IPS-NIHi7 (cell line): ENCODE data around the gene ZSWIM6.

Experiments
- DNase-seq: peaks from one replicate; pipeline ENCODE4 v3.0.0; 2012; ENCODE audit warnings: mixed read lengths; ENCODE audit errors: extremely low spot score

The ZSWIM6 gene

DNA sequence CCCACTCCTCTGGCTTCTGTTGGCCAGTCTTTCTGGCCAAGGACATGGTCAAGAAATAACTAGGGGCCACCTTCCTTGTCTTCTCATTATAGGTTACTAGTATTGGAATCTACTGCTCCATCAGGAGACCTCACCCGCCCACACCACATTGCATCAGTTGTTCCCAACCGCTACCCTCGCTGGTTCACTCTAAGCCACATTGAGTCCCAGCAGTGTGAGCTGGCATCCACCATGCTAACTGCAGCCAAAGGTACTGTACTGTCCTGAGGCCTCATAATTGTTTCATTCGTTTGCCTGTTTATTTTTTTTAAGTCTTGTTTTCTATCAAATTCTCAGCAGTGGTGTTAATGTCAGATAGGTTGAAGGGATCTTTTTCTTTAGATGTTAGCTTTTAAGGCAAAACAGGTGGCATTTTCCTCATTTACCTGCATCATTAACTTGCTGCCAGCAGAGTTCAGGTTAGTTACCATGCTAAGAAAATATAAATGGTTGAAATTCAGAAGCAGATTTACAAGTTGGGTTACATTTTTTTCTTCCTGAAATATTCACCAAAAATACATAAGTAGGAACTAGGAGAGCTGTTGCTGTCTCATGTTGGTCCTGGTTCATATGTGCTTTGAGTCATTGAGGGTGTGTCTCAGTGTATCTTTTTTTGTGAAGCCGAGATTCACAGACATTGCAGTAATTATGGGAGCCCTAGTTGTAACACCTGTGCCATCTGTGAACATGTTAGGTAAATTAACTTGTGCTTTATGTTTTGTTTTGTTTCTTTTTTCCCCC lies 206.9 kb downstream of the ZSWIM6 start:
- DNase-seq, result no peak

GRCh38 chr5:61549530-61549929 lies 217.5 kb downstream of the ZSWIM6 start:
- no peak for DNase-seq

DNA sequence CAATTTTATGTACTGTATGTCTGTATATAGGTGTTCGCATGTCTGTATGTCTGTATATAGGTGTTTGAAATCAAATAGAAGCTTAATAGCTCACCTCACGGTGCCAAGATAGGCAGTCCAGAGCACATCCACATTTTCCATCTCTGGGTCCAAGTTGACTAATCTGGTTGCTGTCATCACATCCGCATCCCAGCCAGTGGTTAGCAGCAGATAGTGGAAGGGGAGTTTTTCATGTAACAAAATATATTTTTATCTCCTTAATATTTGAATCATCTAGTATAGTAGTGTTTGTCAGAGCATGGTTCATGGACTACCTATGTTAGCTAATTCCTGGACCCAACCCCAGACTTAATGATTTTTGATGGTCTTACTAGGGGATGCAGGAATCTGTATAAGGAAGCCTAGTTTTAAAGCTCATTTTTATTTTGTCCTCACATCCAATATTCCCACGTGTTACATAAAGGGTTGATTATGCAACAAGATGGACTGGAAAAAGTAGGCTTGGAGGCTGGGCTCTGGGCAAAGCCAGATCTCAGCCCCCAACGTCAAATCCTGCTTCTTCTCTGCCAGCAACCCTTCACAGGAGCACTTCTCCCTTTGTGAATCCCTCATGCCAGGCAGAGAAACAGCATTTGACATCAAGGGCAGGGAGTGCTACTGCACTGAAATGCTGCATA lies 219.7 kb downstream of the ZSWIM6 start:
- no peak for DNase-seq

GRCh38 chr5:61559146-61559545 lies 227.1 kb downstream of the ZSWIM6 start:
- DNase-seq, result no peak

DNA sequence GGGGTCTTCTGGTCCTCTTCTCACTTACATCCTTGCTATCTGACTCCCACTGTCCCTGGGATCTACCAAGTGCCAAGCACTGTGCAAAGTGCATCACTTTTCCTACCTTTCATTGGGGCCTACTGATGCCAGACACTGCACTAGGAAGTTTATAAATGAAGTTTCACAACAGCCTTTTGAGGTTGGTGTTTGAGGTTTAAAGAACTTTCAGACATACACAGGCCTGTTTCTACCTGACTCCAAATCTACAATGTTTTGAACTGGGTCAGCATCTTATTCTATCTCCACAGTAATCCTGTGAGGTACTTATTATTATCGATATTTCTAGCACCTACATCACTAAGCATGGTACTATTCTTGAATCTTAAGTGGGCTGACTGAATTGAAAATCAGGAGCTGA lies 227.7 kb downstream of the ZSWIM6 start:
- no peak for DNase-seq

DNA sequence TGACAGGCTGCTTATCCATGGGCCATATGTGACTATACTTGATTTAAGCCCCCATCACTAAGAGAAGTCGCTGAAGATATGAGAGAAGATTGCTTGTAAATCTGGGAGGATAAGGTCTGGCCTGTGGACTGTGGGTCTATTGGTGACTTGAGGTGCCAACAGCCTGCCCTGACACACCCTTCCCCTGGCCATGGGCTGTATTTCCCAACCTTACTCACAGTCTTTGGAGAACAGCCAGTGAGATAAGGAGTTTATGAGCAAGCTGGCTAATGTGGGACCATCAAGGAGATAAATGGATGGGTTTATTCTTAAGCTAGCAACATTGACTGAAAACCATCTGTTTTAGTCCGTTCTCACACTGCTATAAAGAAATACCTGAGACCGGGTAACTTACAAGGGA lies 231.3 kb downstream of the ZSWIM6 start:
- DNase-seq, result no peak

DNA sequence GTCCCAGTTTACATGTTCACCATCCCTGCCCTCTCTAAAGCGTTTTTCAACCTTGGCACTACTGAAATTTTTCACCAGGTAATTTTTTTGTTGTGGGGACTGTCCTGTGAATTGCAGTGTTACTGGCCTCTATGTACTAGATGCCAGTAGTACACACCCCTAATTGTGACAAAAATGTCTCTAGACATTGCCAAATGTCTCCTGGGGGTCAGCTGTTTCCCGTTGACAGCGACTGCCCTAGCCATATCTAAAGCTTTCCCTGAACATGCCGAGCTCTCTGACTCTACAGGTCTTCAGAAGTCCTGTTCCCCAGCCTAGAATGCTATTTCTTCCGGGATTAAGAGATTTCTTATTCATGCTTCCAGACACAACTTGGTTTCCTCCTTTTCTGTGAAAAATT lies 235.3 kb downstream of the ZSWIM6 start:
- DNase-seq, result no peak

- DNase-seq, result no peak
These were observed 237.3 kb downstream of the ZSWIM6 start for GRCh38 chr5:61569353-61569752.

- no peak for DNase-seq
These were observed 238.7 kb downstream of the ZSWIM6 start for GRCh38 chr5:61570767-61571166.

DNA sequence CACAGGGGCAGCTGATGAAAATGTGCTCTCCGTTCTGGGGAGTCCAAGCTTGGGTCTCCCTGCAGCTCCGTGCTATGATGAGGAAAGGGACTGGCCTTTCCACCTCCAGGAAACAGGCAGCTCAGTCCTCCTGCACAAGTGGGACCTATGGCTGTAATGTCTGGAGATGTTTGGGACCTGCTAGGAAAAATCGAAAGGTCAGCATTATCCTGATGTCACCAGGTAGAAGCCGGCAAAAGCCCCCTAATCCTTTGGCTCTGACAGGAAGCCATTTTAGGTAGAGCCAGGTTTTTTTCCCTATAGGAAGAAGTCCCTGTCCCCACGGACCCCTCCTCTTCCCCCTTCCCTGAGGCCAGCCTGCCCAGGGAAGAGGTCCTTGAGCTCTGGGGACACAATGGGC lies 240.9 kb downstream of the ZSWIM6 start:
- DNase-seq, result no peak

GRCh38 chr5:61575103-61575502 lies 243.0 kb downstream of the ZSWIM6 start:
- DNase-seq, result no peak

GRCh38 chr5:61575581-61575980 lies 243.5 kb downstream of the ZSWIM6 start:
- no peak for DNase-seq

DNA sequence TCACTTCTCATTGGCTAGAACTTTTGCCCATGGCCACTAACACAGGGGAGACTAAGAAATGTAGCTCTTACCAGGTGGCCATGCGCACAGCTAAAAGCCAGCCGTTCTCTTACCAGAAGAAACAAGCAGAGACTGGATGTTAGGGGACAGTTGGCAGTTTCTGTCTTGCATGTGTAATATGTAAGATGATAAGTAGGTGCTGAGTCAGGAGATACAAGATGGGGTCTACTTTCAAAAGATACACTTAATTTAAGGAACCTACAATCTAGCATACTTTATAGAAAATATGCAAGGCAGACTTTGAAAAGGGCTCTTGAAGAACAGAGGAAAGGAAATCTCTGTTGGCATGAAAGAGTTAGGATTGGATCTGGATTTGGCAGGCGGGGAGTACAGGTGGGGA lies 244.5 kb downstream of the ZSWIM6 start:
- DNase-seq, result no peak

GRCh38 chr5:61578858-61579503 lies 246.9 kb downstream of the ZSWIM6 start:
- DNase-seq, result no peak

DNA sequence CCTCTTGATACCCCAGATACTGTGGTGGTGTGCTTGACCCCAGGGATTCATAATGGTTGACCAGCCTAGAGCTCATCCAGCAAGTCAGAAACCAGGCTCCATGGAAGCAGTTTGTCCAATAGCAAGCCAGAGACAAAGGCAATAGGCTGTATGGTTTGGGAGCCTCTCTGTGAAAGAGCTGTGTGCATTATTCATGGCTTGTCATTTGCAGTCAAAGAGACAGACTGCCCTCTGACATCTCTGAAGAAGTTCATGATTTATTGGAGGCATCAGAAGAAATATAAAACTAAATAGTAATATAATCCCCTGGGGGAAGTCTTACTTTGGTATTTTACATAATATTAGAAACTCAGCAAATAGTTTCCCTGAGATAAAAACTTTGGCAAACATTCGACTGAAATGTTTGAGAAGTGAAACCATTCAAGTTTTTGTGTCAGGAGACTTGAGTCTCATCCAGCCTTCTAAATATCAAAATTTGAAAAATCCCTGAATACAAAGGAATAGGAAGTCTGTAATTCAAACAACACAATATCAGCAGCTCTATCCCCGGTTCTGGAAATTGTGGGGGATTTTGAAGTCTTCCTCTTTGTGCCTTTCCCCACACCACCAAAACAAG lies 250.3 kb downstream of the ZSWIM6 start:
- DNase-seq, result no peak

DNA sequence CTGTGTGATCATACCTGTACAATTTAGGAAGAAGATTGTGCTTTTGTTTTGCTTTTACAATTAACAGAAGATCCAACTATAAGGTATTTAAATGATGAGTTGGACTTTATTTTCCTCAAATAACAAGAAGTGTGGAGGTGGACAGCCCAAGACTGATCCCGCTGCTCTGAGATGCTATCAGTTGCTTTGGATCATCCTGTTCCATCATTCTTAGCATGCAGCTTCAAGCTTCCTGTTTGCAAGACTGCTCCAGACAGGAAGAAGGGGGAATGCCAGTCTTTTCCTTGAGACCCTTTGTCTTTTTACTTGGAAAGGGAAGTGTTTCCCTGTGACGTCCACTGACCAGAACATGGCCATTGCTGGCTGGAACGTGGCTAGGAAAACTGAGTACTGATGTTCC lies 250.8 kb downstream of the ZSWIM6 start:
- DNase-seq, result no peak

DNA sequence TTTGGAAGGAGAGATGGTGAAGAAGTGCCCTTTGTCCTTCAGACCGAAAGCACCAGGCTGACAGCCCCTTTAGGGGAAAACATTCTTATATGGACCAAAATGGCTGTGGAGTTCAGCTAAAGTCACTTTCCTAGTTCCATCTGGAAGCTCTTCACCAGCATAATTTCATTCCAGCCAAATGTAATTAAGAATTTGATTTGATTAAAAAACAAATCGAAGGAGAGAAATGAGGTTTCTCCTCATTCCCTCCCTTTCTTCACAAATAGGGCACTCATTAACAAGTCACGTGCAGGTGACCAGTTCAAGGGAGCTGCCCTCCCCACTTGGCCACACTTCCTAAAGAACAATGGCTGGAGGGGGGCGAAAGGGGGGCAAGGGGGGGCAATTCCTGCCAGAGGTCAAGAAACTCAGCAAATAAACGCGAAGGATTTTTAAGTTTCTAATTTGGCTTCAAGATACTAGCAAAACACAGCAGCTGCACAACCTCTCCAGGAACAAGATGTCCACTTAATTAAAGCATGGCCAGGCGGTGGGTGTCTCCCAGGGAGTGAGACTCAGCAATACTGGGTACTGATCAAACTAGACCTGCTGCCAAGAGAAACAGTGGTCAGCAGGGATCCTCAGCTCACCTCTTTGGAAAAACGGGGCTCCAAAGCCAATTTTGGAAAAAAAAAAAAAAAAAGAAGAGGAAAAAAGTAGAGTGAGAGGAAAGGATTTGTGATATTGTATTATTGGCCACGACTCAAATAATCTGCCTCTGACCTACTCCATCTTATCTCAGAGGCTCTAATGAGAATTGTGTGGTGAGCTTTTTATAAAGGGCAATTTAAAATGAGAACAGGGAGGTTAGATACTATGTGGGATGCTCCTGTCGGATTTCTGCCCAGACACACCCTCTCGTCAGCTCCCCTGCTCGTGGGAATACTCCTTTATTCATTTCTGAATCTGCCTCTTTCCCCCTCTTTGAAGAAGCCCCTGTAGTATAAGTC lies 254.3 kb downstream of the ZSWIM6 start:
- DNase-seq, result no peak

DNA sequence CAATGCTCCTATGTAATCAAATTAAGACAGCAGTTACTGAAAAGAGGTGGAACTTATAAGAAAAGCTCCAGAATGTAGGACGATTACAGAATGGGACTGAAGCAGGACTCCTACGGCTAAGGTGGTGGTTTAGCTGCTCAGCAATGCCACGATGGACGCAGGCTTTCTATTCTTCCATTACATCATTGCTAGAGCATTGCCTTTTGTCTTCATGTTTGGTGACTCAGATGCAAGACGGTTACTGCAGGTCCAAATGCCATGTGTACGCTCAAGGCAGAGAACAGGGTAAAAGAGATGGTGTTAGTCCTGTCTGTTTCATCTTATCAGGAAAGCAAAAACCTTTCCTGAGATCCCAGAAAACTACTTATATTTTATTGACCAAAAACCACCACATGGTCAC lies 255.1 kb downstream of the ZSWIM6 start:
- DNase-seq, result no peak

DNA sequence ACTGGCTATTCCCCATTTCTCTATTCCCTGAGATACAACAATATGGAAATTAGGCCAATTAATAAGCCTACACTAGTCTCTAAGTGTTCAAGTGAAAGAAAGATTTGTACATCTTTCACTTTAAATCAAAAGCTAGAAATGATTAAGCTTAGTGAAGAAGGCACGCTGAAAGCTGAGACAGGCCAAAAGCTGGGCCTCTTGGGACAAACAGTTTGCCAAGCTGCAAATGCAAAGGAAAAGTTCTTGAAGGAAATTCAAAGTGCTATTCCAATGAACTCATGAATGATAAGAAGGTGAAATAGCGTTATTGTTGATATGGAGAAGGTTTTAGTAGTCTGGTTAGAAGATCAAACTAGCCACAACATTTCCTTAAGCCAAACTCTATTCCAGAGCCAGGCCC lies 256.2 kb downstream of the ZSWIM6 start:
- DNase-seq, result no peak

DNA sequence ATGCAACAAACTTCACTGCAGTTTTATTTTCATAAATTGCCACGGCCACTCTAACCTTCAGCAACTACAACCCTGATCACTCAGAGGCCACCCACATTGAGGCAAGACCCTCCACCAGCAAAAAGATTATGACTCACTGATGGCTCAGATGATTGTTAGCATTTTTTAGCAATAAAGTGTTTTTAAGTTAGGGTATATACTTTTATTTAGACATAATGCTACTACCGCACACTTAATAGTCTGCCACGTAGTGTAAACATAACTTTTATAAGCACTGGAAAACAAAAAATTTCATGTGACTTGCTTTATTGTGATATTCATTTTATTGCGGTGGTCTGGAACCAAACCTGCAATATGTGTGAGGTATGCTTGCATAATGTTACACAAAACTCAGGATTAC lies 257.9 kb downstream of the ZSWIM6 start:
- DNase-seq, result no peak

- DNase-seq, result no peak
These were observed 258.4 kb downstream of the ZSWIM6 start for GRCh38 chr5:61590473-61590872.
